WTC11 (cell line): Measurements from ENCODE around the gene HAX1. TPM values are rescaled to one million over a fixed set of nuclear protein-coding genes. Genes with fewer than 3 reads are reported as not detected.
A peak's percentile ranks its signal among the peaks of the same experiment; 100 is the strongest.

Experiments
- ATAC-seq: fragments of 200-7000 bp; cut with Tn5 transposase; 2 replicates; pipeline ENCODE4 v1.10.0; 2021; ENCODE audit warnings: mild to moderate bottlenecking, moderate library complexity
- CTCF ChIA-PET: fragments of 300-600 bp; sonication (Branson Sonifier 250); formaldehyde crosslinking; loops from one replicate; lab custom pipeline; 2021; ENCODE audit warnings: antibody characterized with exemption; lab: Charles Lee
- POLR2A ChIA-PET: fragments of 350-600 bp; sonication (Branson Sonifier 250); formaldehyde crosslinking; loops from one replicate; lab custom pipeline; 2021; ENCODE audit warnings: antibody characterized with exemption; lab: Charles Lee
- DNase-seq: peaks from one replicate; pipeline ENCODE4 v3.0.0; 2021; ENCODE audit warnings: low spot score
- H3K27ac Mint-ChIP-seq: 2 replicates; pipeline ENCODE4 v1.8.0; 2021; ENCODE audit warnings: mixed read lengths
- H3K27me3 Mint-ChIP-seq: 2 replicates; pipeline ENCODE4 v1.8.0; 2021; ENCODE audit warnings: low read depth, mild to moderate bottlenecking, moderate library complexity, mixed read lengths
- H3K36me3 Mint-ChIP-seq: 2 replicates; pipeline ENCODE4 v1.8.0; 2021; ENCODE audit warnings: mixed read lengths
- H3K4me1 Mint-ChIP-seq: 2 replicates; pipeline ENCODE4 v1.8.0; 2022; ENCODE audit warnings: mixed read lengths
- H3K4me3 Mint-ChIP-seq: 2 replicates; pipeline ENCODE4 v1.8.0; 2021; ENCODE audit warnings: mild to moderate bottlenecking, moderate library complexity, mixed read lengths
- H3K9me3 Mint-ChIP-seq: 2 replicates; pipeline ENCODE4 v1.8.0; 2021; ENCODE audit warnings: mixed read lengths
- AR ChIP-seq: fragments of 250-450 bp; sonication (Bioruptor Pico); IDR thresholded peaks from 2 replicates; pipeline ENCODE4 v1.9.0; 2021; ENCODE audit warnings: mild to moderate bottlenecking
- ATF3 ChIP-seq: sonication (generic); formaldehyde crosslinking; conservative IDR thresholded peaks from 2 replicates; pipeline ENCODE4 v1.8.1; 2022; ENCODE audit warnings: mild to moderate bottlenecking, missing genetic modification reagents
- CREM ChIP-seq: sonication (generic); formaldehyde crosslinking; IDR thresholded peaks from 2 replicates; pipeline ENCODE4 v1.8.1; 2022; ENCODE audit warnings: mild to moderate bottlenecking, missing genetic modification reagents, moderate library complexity
- E2F5 ChIP-seq: sonication (generic); formaldehyde crosslinking; IDR thresholded peaks from 2 replicates; pipeline ENCODE4 v1.8.1; 2022; ENCODE audit warnings: mild to moderate bottlenecking, moderate library complexity, missing genetic modification reagents
- ELF4 ChIP-seq: sonication (generic); formaldehyde crosslinking; IDR thresholded peaks from 2 replicates; pipeline ENCODE4 v1.8.1; 2022; ENCODE audit warnings: low read depth, mild to moderate bottlenecking, moderate library complexity, missing genetic modification reagents
- ESRRA ChIP-seq: sonication (generic); formaldehyde crosslinking; IDR thresholded peaks from 2 replicates; pipeline ENCODE4 v1.8.1; 2022; ENCODE audit warnings: mild to moderate bottlenecking, missing genetic modification reagents, borderline replicate concordance
- GABPB1 ChIP-seq: sonication (generic); formaldehyde crosslinking; IDR thresholded peaks from 2 replicates; pipeline ENCODE4 v1.8.1; 2023; ENCODE audit warnings: mild to moderate bottlenecking, missing genetic modification reagents
- NFATC4 ChIP-seq: fragments of 250-450 bp; sonication (Bioruptor Pico); IDR thresholded peaks from 2 replicates; pipeline ENCODE4 v1.9.0; 2021; ENCODE audit warnings: mild to moderate bottlenecking
- NR3C1 ChIP-seq: sonication (generic); formaldehyde crosslinking; conservative IDR thresholded peaks from 2 replicates; pipeline ENCODE4 v1.8.1; 2023; ENCODE audit warnings: low read depth, mild to moderate bottlenecking, missing genetic modification reagents
- USF1 ChIP-seq: sonication (generic); formaldehyde crosslinking; IDR thresholded peaks from 2 replicates; pipeline ENCODE4 v1.8.0; 2022; ENCODE audit warnings: mild to moderate bottlenecking, missing genetic modification reagents
- ZNF416 ChIP-seq: fragments of 250-450 bp; sonication (Bioruptor Pico); IDR thresholded peaks from 2 replicates; pipeline ENCODE4 v1.9.0; 2021; ENCODE audit warnings: mild to moderate bottlenecking, inconsistent platforms
- ZSCAN18 ChIP-seq: fragments of 250-450 bp; sonication (Bioruptor Pico); IDR thresholded peaks from 2 replicates; pipeline ENCODE4 v2.1.2; 2022; ENCODE audit warnings: mild to moderate bottlenecking, moderate library complexity
- total RNA-seq: library from RNA; stranded (reverse); gene quantifications from 3 replicates; pipeline ENCODE4 v1.2.3, GENCODE V29; 2021

The HAX1 gene
- total RNA-seq, 1 experiment from 2014 or later: 69.2 TPM

GRCh38 chr1:154237435-154237834 is 35.0 kb upstream of the HAX1 start:
- Mint-ChIP-seq H3K9me3 (no peaks in the 10 kb centered on the region), H3K27me3 (no peaks in the 10 kb centered on the region), H3K4me1 (no peaks in the 10 kb centered on the region), H3K4me3 (no peak overlapping the region), H3K36me3 (peaks cover 88% of the 10 kb centered on the region), H3K27ac (peak overlapping the region; percentile 69; the same call in 1 of the 2 replicates)
- DNase-seq (no peak), ATAC-seq (no peak)
- CTCF ChIA-PET: interaction anchor here (0.9 kb wide), 1 partner anchor 38 kb away, joined by 3 read pairs; no protein-coding TSS in a partner anchor
- POLR2A ChIA-PET: no interaction called here
- TF ChIP-seq ESRRA (CRISPR knock-in tag) (no peak), ZNF416 (no peak), E2F5 (CRISPR knock-in tag) (no peak), NR3C1 (no peak), ZSCAN18 (no peak), ATF3 (CRISPR knock-in tag) (no peak), GABPB1 (no peak)

- H3K36me3 Mint-ChIP-seq: peaks cover 88% of the 10 kb centered on the region
- no peak for ATAC-seq
Observed at GRCh38 chr1:154237880-154238506, 34.4 kb upstream of the HAX1 start.

More at GRCh38 chr1:154237880-154238506, 34.4 kb upstream of the HAX1 start:
- Mint-ChIP-seq H3K4me3 (no peak overlapping the region), H3K4me1 (no peaks in the 10 kb centered on the region), H3K27ac (peak overlapping the region; percentile 69; the same call in 1 of the 2 replicates), H3K27me3 (no peaks in the 10 kb centered on the region), H3K9me3 (no peaks in the 10 kb centered on the region)
- ChIA-PET POLR2A (no interaction called here), CTCF (interaction anchor here (0.9 kb wide), 1 partner anchor 38 kb away, joined by 3 read pairs; no protein-coding TSS in a partner anchor)
- no peak for DNase-seq
- TF ChIP-seq AR (CRISPR knock-in tag): no peak
- no peak for TF ChIP-seq ELF4 (CRISPR knock-in tag)
- no peak for TF ChIP-seq ZNF416
- no peak for TF ChIP-seq NFATC4 (CRISPR knock-in tag)
- TF ChIP-seq CREM (CRISPR knock-in tag): no peak
- TF ChIP-seq E2F5 (CRISPR knock-in tag): no peak
- TF ChIP-seq USF1 (CRISPR knock-in tag): no peak
- TF ChIP-seq, all 79 proteins: peak for 0
